GM19438 (cell line): ENCODE results near the gene ETV5.

ENCODE experiments used
- ATAC-seq: cut with Tn5 transposase; IDR thresholded peaks from one replicate; pipeline ENCODE4 v1.9.1; 2021; ENCODE audit warnings: low read depth; ENCODE audit not compliant: unreplicated experiment

The ETV5 gene

DNA sequence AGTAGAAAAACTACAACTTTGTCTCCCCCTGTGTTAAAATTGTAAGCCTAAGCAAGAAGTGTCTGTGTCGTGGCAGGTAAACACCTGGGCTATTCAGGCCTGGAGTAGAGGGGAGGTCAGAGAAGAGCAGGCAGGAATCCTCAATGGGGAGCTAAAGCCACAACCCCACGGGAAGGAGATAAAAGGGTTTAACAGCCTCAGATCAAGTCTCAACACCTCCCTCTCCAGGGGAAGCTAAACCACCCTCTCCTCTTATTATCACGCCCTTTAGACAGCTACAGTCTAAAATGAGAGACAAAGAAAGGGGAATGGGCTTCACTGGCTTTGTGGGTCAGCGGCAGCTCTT lies 11.6 kb downstream of the ETV5 start:
- ATAC-seq = no peak

DNA sequence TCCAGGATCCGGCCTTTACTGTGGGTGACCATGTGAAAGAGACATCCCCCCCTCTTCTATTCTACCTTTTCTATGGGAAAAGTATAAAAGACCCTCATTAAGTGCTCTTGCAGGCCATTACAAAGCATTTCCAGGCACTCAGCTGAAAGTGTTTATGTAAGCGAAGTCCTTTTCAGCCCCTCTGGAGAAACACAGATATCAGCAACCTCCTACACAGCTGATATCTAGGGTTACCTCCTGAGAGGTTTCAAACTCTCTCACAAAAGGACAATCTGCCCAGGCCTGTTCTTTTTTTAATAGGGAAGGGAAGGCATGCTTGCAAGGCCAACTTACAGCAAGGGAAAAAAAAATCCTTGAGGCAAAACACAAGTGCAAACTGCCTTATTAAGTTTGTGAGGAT lies 12.6 kb downstream of the ETV5 start:
- ATAC-seq = no peak

GRCh38 chr3:186095561-186096081 lies 13.3 kb downstream of the ETV5 start:
- ATAC-seq = no peak

DNA sequence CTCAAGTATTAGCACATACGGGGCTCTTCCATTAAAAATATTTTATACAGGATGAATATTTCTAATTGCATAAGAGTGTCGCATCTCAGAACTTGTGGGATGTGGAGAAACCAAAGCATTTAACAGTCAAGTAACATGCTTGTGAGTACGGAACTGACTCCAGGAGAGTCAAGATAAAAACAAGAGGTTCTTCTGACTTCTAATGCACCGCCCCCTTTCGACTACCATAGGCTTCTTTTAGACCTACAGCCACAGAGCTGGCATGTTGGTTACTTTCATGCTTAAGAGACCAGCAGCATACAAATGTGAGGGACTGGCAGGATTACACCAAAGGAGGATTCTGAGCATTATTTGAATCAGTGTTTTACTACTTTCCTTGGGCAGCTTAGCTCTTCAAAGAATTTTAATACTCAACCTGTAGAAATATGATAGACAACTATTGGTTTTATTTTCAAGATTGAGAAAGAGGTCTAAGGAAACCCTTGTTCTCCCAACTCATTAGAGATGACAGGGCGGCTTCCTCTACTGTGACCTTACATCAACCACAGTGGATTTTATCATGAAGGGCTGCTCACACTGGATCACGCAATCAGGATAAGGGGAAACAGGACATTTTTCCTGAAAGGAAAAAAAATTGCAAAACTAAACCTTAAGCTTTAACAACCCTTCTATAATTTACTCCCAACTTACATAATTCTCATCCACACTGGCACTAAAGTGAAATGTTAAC lies 14.0 kb downstream of the ETV5 start:
- ATAC-seq = no peak

- no peak for ATAC-seq
Measured at GRCh38 chr3:186094271-186094670, 14.6 kb downstream of the ETV5 start.

DNA sequence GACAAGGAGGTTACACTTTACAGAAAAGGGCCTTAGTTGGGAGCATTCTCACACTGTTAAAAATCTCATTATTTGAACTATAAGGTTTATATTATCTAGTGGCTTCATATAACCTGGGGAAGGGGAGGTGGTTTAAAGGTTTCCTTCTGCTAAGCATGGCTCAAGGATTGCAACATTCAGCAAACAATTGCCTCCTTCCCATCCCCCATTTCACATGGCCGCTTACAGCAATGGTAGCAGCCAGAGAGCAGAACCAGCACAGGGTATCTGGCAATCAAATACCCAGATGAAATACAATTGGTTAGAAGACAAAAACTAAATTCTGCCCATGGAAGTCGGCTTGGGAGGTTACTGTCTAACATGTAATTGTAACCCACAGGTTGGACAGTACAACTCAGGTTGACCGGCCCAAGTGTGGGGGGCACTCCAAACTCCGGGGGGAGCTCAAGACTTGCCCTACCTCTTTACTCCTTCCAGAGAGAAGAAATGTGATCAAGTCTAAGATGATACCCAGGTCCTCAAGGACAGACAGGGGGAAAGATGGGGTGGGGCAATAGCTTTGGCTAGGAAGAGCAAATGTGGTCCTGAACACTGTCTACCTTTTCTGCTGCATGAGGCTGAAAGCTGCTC lies 15.5 kb downstream of the ETV5 start:
- no peak for ATAC-seq

DNA sequence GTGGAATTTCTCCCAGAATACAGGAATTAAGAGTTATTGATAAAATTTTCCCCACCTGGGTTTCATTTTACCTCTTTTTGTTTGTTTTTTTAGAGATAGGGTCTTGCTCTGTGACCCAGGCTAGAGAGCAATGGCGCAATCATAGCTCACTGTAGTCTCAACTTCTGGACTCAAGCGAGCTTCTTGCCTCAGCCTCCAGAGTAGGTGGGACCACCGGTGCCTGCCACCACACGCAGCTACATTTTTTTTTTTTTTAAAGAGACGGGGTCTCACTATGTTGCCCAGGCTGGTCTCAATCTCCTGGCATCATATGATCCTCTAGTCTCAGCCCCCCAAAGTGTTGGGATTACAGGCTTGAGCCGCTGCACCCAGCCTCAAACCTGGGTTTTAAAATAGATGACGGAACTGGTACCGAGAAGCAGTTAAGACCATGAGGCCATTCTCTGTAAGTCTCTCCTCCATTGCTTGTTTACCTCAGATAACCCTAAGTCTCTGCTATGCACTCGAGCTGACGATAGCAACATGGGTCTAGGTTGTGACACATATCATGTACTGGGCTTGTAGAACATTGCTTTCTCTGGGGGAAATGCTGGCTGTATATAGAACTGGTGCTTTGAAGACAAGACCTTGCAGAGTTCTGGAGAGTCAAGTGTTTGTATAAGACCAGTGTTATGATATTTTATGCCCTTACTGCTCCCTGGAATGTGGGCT lies 16.4 kb downstream of the ETV5 start:
- ATAC-seq = no peak

GRCh38 chr3:186090901-186091300 lies 18.0 kb downstream of the ETV5 start:
- ATAC-seq = no peak

DNA sequence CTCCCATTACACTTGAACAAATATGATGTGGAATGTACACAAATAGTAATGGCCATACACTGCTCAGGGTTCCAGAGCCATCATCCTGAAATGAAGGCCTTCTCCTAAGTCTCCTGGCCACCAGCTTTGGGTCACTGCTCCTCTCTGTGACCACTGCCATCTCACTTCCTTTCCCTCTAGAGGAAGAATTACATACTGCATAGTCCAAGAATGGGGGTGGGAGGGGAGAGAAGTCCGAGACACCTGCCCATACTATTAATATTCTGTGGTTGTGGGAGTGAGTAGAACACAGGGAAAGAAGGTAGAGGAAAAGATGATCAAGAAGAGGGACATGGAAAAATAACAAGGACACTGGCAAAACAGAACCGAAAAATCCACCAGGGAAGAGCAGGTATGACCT lies 20.6 kb downstream of the ETV5 start:
- no peak for ATAC-seq

DNA sequence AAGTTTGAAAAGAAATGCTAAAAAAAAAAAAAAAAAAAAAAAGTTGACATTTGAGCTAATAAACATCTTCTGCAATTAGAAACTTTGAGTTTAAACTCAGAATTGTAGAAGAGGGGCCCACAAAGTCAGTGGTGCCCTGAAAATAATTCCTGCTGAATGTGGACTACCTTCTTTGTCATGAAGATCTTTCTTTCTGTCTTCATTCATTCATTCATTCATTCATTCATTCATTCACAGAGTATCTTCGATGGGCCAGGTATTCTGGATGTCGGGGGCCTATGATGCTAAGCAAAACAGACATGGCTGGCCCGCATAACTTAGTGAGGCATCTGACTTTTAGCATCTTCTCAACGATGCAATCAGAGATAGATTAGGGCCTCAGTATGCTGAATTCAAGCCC lies 24.6 kb downstream of the ETV5 start:
- no peak for ATAC-seq

GRCh38 chr3:186083746-186084145 lies 25.1 kb downstream of the ETV5 start:
- no peak for ATAC-seq

GRCh38 chr3:186082150-186082549 lies 26.7 kb downstream of the ETV5 start:
- ATAC-seq = no peak

- ATAC-seq = no peak
Measured at GRCh38 chr3:186081678-186082077, 27.2 kb downstream of the ETV5 start.

DNA sequence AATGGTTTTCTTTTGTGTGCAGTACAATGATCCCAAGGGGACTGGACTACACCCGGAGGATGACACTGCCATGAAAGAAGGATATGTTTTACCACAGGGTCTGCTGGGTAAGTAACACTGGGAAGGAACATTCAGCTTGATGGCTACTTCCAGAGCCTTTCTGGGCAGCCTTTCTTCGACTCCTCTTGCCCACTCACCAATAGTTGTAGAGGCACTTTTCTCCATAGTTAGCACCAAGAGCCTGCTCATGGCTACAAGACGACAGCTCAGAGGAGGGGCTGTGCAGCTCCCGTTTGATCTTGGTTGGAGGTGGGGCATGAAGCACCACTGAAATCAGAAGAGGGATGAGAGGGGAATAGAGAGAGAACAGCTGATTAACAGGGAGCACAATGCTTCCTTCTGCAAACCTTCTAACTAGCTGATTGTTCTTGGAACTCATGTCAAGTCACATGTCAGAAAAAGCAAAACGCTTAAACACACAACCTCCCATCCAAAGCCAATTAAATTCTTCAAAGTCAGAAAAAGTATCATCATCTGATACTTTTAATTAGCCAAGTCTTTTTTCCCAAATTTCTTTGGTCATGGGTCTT lies 27.9 kb downstream of the ETV5 start:
- ATAC-seq = no peak

GRCh38 chr3:186079925-186080324 lies 29.0 kb downstream of the ETV5 start:
- ATAC-seq = no peak

GRCh38 chr3:186077466-186077865 lies 31.4 kb downstream of the ETV5 start:
- ATAC-seq = no peak

- ATAC-seq = no peak
Measured at GRCh38 chr3:186075931-186076567, 32.8 kb downstream of the ETV5 start.

GRCh38 chr3:186075489-186075888 lies 33.4 kb downstream of the ETV5 start:
- ATAC-seq = no peak

DNA sequence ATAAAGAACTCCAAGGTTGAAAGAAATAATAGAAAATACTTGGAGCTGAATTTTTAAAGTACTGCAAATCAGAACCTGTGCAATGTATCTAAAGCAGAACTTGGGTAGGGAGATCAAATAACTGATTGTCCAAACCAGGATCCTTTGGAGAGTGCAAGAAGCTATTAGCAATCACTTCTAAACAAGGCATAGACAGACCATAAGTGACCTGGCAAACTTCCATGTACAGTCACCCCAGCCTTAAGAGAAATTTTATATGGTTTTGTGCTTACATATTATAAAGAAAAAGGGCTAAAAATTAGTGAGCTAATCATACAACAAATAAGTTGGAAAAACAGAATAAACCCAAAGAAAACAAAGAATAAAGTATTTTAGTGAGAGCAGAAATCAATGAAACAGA lies 35.2 kb downstream of the ETV5 start:
- ATAC-seq = no peak

- no peak for ATAC-seq
Measured at GRCh38 chr3:186070996-186071395, 37.9 kb downstream of the ETV5 start.

DNA sequence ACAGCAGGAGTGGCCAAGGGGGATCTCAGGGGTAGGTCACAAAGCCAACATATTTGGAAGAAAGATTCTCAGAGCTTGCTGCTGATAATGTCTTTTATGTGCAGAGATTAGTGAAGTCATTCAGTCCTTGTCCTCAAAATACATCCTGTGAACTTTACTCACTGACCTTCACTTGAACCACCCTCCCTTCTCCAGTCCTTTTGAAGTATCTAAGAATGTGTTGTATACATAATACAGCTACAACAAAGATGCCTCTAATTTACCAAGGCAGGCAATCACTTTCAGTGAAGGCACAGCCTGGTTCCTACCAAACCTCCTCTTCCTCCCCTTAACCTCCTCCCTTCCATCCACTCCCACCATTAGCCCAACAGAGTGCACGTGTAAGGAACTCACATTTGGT lies 38.3 kb downstream of the ETV5 start:
- no peak for ATAC-seq
